ENCODE measurements around the gene CHD6. TPM values are rescaled to one million over a fixed set of nuclear protein-coding genes. Genes with fewer than 3 reads are reported as not detected.
A peak's percentile ranks its signal among the peaks of the same experiment; 100 is the strongest.

Gene CHD6
- total and polyA plus RNA-seq, 7 experiments from 2014 or later = 46.3 to 132 (median 94.6) TPM

DNA sequence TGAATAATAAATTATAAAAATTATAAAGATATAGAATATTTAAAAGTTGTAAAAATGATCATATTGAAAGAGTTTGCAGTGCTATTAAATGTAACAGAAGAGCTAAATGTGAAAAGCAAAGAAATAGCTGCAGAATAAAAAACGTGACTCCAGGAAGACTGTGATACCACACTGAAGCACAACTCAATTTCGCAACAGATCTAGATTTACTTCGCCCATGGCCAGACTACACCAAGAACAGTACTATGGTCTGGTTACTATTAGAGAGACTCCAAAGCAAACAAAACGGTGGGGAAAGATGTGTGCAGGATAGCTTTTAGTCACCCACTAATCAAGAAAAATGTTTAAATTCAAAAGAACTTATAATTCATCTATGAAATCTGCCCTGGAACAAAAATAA lies 1.9 kb downstream of the CHD6 start:
- Histone ChIP-seq H3K27ac (ENCODE audit: low read depth, low read length) (no peak overlapping the region), H3K27me3 (ENCODE audit: control insufficient read depth in 2 of 2, insufficient read depth in 2 of 2, low read length in 2 of 2) (no peaks in the 10 kb centered on the region)
- CTCF ChIA-PET = no interaction called here

DNA sequence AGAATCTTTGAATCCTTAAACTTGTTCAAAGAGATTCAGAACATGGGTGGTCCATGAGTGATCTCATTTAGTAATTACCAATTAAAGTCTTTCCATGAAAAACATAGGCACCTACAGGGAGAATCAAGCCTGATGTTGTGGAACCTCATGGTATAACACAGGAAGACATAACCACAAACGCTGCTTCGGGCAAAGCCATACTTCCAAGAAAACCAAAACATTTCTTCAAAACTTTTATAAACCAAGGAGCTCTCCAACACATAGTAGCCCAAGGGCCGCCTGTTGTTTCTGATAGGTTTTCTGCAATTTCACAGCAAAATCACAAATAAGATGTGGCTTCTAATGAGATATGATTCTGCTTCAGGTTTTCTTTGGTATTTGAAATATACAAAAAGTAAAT lies 2.5 kb downstream of the CHD6 start:
- H3K36me3 ChIP-seq (ENCODE audit: control insufficient read depth in 2 of 3, insufficient read depth in 3 of 3, low read length in 3 of 3) = no peaks in the 10 kb centered on the region
- Mint-ChIP-seq H3K27ac (peak overlapping the region in 4 of 9 donors; percentile 23 to 86 (median 40)), H3K36me3 (peaks cover 0 to 4% (median 0%) of the 10 kb centered on the region in 5 donors), H3K4me1 (peaks cover 35 to 71% (median 67%) of the 10 kb centered on the region in 7 donors), H3K4me3 (peak overlapping the region; percentile 25 to 96 (median 70)), H3K27me3 (peaks cover 0 to 11% (median 0%) of the 10 kb centered on the region in 5 donors), H3K9me3 (no peaks in the 10 kb centered on the region)
- intact Hi-C loops (cut with micrococcal nuclease) = loop anchor here (5.0 kb wide), 3 partner anchors 478 to 1977 kb away; partner anchors contain the start of genes PLCG1 (in 2 of the 2), IFT52 (in 1 of the 2) and SRSF6 (in 1 of the 2)
- no peaks in the 10 kb centered on the region for H3K27me3 ChIP-seq (ENCODE audit: control insufficient read depth in 2 of 2, insufficient read depth in 2 of 2, low read length in 2 of 2)
- ChIA-PET CTCF (no interaction called here), POLR2A (interaction anchor here (0.6 to 0.7 kb wide), 3 partner anchors 44 to 275 kb away, joined by 3 to 9 read pairs (median 4); no protein-coding TSS in a partner anchor)
- no peak overlapping the region for H3K27ac ChIP-seq (ENCODE audit: low read depth, low read length)
- H3K4me1 ChIP-seq (ENCODE audit: control insufficient read depth in 2 of 2, insufficient read depth in 2 of 2, low read length in 2 of 2) = peaks cover 21 to 34% of the 10 kb centered on the region in 2 donors
- no peak overlapping the region for H3K4me3 ChIP-seq (ENCODE audit: low read length)
- no peak for DNase-seq
- ATAC-seq = no peak
- H3K9me3 ChIP-seq (ENCODE audit: control insufficient read depth in 2 of 3, low read length in 3 of 3) = no peaks in the 10 kb centered on the region

More for the DNA sequence above, 1.9 kb downstream of the CHD6 start:
- Histone ChIP-seq H3K9me3 (ENCODE audit: control insufficient read depth in 2 of 3, low read length in 3 of 3) (no peaks in the 10 kb centered on the region), H3K36me3 (ENCODE audit: control insufficient read depth in 2 of 3, insufficient read depth in 3 of 3, low read length in 3 of 3) (no peaks in the 10 kb centered on the region), H3K4me3 (ENCODE audit: low read length) (peak overlapping the region; percentile 48), H3K4me1 (ENCODE audit: control insufficient read depth in 2 of 2, insufficient read depth in 2 of 2, low read length in 2 of 2) (peaks cover 21 to 34% of the 10 kb centered on the region in 2 donors)
- Mint-ChIP-seq H3K9me3 (no peaks in the 10 kb centered on the region), H3K27ac (peak overlapping the region in 7 of 9 donors; percentile 26 to 93 (median 86)), H3K36me3 (peaks cover 0 to 4% (median 0%) of the 10 kb centered on the region in 5 donors), H3K4me1 (peaks cover 35 to 68% (median 67%) of the 10 kb centered on the region in 7 donors), H3K4me3 (peak overlapping the region; percentile 85 to 97 (median 92)), H3K27me3 (peaks cover 0 to 16% (median 0%) of the 10 kb centered on the region in 5 donors)
- ATAC-seq (no peak), DNase-seq (no peak)
- POLR2A ChIA-PET = interaction anchor here (0.6 to 5.2 kb wide), 3 partner anchors 8 to 77 kb away, joined by 3 to 60 read pairs (median 10); no protein-coding TSS in a partner anchor
- intact Hi-C loops (cut with micrococcal nuclease) = loop anchor here (5.0 kb wide), 3 partner anchors 479 to 1976 kb away; partner anchors contain the start of genes PLCG1 (in 2 of the 2), IFT52 (in 1 of the 2) and SRSF6 (in 1 of the 2)

DNA sequence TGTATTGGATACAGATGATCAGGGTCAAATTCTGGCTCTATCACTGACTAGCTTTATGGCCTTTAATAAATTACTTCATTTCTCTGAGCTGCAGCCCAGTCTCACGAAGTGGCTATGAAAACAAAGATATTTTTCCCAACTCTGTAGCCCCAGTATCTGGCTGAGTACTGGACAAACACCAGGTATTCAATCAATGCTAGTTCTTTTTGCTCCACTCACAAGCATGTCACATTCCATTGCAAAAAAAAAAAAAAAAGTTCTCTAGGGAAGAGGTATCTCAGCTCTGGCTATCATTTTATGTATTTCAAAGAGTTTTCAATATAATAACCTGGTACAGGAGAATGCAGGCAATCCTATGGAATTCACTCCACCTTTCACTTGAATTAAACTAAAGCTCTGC lies 3.1 kb downstream of the CHD6 start:
- H3K9me3 ChIP-seq (ENCODE audit: control insufficient read depth in 2 of 3, low read length in 3 of 3) = no peaks in the 10 kb centered on the region
- Mint-ChIP-seq H3K27ac (peak overlapping the region in 1 of 9 donors; percentile 23), H3K36me3 (peaks cover 0 to 4% (median 0%) of the 10 kb centered on the region in 5 donors), H3K4me1 (peaks cover 35 to 75% (median 70%) of the 10 kb centered on the region in 7 donors), H3K9me3 (no peaks in the 10 kb centered on the region), H3K27me3 (peaks cover 0 to 11% (median 0%) of the 10 kb centered on the region in 5 donors), H3K4me3 (peak overlapping the region in 8 of 10 donors; percentile 25 to 96 (median 70))
- peaks cover 21 to 34% of the 10 kb centered on the region in 2 donors for H3K4me1 ChIP-seq (ENCODE audit: control insufficient read depth in 2 of 2, insufficient read depth in 2 of 2, low read length in 2 of 2)
- no peak overlapping the region for H3K4me3 ChIP-seq (ENCODE audit: low read length)
- no peaks in the 10 kb centered on the region for H3K27me3 ChIP-seq (ENCODE audit: control insufficient read depth in 2 of 2, insufficient read depth in 2 of 2, low read length in 2 of 2)
- no peaks in the 10 kb centered on the region for H3K36me3 ChIP-seq (ENCODE audit: control insufficient read depth in 2 of 3, insufficient read depth in 3 of 3, low read length in 3 of 3)
- intact Hi-C loops (cut with micrococcal nuclease) = loop anchor here (5.0 kb wide), 3 partner anchors 478 to 1977 kb away; partner anchors contain the start of genes PLCG1 (in 2 of the 2), IFT52 (in 1 of the 2) and SRSF6 (in 1 of the 2)
- CTCF ChIA-PET = no interaction called here
- ATAC-seq = no peak
- POLR2A ChIA-PET = interaction anchor here (0.7 kb wide), 2 partner anchors 79 to 274 kb away, joined by 4 to 9 read pairs; no protein-coding TSS in a partner anchor
- DNase-seq = no peak
- H3K27ac ChIP-seq (ENCODE audit: low read depth, low read length) = no peak overlapping the region

DNA sequence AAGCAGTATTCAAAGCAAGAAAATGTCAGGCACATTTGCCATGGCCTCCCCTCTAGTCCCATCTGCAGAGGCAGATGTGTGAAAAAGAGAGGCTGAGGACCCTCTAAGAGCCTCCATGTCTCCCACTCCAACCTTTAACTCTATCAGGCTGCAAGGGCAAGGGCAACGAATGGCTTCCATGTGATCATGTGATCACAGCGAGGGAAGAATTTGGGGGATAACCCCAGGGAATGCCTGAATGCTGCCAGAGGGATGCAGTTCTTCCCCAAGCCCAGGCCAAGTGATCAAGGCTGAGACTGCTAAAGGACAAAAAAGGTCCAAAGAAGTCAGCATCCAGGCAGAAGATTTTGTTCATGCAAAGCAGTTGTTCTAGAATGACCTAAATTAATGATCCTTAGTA lies 4.9 kb downstream of the CHD6 start:
- Histone ChIP-seq H3K27ac (ENCODE audit: low read depth, low read length) (no peak overlapping the region), H3K27me3 (ENCODE audit: control insufficient read depth in 2 of 2, insufficient read depth in 2 of 2, low read length in 2 of 2) (no peaks in the 10 kb centered on the region), H3K4me3 (ENCODE audit: low read length) (no peak overlapping the region), H3K36me3 (ENCODE audit: control insufficient read depth in 2 of 3, insufficient read depth in 3 of 3, low read length in 3 of 3) (no peaks in the 10 kb centered on the region), H3K4me1 (ENCODE audit: control insufficient read depth in 2 of 2, insufficient read depth in 2 of 2, low read length in 2 of 2) (peaks cover 21 to 29% of the 10 kb centered on the region in 2 donors), H3K9me3 (ENCODE audit: control insufficient read depth in 2 of 3, low read length in 3 of 3) (no peaks in the 10 kb centered on the region)
- no peak for ATAC-seq
- no peak for DNase-seq
- Mint-ChIP-seq H3K27ac (no peak overlapping the region), H3K4me3 (peak overlapping the region in 2 of 10 donors; percentile 60 to 71), H3K9me3 (no peaks in the 10 kb centered on the region), H3K27me3 (no peaks in the 10 kb centered on the region), H3K36me3 (peaks cover 0 to 4% (median 0%) of the 10 kb centered on the region in 5 donors), H3K4me1 (peaks cover 41 to 83% (median 76%) of the 10 kb centered on the region in 7 donors)
- POLR2A ChIA-PET = interaction anchor here (1.0 kb wide), 1 partner anchor 80 kb away, joined by 3 read pairs; no protein-coding TSS in a partner anchor
- intact Hi-C loops (cut with micrococcal nuclease) = no loop called here
- CTCF ChIA-PET = no interaction called here

DNA sequence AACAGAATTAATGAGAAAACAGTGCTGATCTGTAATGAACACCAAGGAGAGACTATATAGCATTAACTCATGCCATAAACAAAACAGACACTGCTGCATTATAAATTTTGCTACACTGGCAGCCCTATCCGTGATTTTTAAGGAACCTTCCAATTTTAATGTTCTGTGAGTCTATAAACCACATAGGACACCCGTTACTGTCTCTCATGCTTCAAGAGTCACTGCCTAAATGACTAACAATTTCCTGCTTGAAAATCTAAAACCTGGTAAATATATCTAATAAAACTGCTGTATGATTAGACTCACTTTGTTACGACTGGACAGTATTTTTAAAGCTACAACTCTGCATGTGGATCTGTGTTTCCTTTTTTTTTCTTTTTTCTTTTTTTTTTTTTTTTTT lies 8.7 kb downstream of the CHD6 start:
- CTCF ChIA-PET = no interaction called here

DNA sequence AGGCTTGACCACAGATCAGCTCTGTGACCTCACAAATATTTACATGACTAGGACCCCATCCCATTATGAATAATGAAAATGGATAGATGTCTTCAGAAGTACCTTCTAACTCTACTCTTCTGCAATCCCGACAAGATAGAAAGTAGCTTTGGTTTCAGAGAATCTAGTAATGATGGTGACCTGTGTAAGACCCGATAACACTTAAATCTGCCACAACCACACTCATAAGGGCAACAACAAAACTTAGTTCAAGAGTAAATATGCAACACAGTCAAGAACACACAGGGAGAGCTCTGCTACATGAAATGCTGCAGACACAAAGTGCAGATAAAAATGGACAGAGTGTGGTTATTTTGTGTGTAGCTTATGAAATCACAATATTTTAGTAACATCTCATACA lies 9.6 kb downstream of the CHD6 start:
- no peaks in the 10 kb centered on the region for H3K27me3 Mint-ChIP-seq
- Histone ChIP-seq H3K36me3 (ENCODE audit: control insufficient read depth in 2 of 3, insufficient read depth in 3 of 3, low read length in 3 of 3) (no peaks in the 10 kb centered on the region), H3K4me3 (ENCODE audit: low read length) (no peak overlapping the region), H3K9me3 (ENCODE audit: control insufficient read depth in 2 of 3, low read length in 3 of 3) (no peaks in the 10 kb centered on the region), H3K27me3 (ENCODE audit: control insufficient read depth in 2 of 2, insufficient read depth in 2 of 2, low read length in 2 of 2) (no peaks in the 10 kb centered on the region), H3K4me1 (ENCODE audit: control insufficient read depth in 2 of 2, insufficient read depth in 2 of 2, low read length in 2 of 2) (peaks cover 0 to 7% of the 10 kb centered on the region in 2 donors), H3K27ac (ENCODE audit: low read depth, low read length) (no peak overlapping the region)
- H3K4me3 Mint-ChIP-seq = peak overlapping the region in 3 of 10 donors; percentile 10 to 32 (median 24)
- intact Hi-C loops (cut with micrococcal nuclease) = no loop called here
- CTCF ChIA-PET = interaction anchor here (0.6 kb wide), 1 partner anchor 88 kb away, joined by 4 read pairs; no protein-coding TSS in a partner anchor
- POLR2A ChIA-PET = interaction anchor here (1.7 kb wide), 1 partner anchor 9 kb away, joined by 10 read pairs; the partner anchor contains the start of gene CHD6
- peaks cover 0 to 19% (median 17%) of the 10 kb centered on the region in 5 donors for H3K36me3 Mint-ChIP-seq
- DNase-seq = no peak
- peak overlapping the region in 5 of 9 donors; percentile 1 to 64 (median 42) for H3K27ac Mint-ChIP-seq
- peaks cover 0 to 4% (median 0%) of the 10 kb centered on the region in 11 donors for H3K9me3 Mint-ChIP-seq
- no peak for ATAC-seq
- peaks cover 18 to 85% (median 72%) of the 10 kb centered on the region in 7 donors for H3K4me1 Mint-ChIP-seq

More for the DNA sequence above, 8.7 kb downstream of the CHD6 start:
- Histone ChIP-seq H3K9me3 (ENCODE audit: control insufficient read depth in 2 of 3, low read length in 3 of 3) (no peaks in the 10 kb centered on the region), H3K4me3 (ENCODE audit: low read length) (no peak overlapping the region), H3K36me3 (ENCODE audit: control insufficient read depth in 2 of 3, insufficient read depth in 3 of 3, low read length in 3 of 3) (no peaks in the 10 kb centered on the region), H3K4me1 (ENCODE audit: control insufficient read depth in 2 of 2, insufficient read depth in 2 of 2, low read length in 2 of 2) (peaks cover 0 to 7% of the 10 kb centered on the region in 2 donors), H3K27ac (ENCODE audit: low read depth, low read length) (no peak overlapping the region), H3K27me3 (ENCODE audit: control insufficient read depth in 2 of 2, insufficient read depth in 2 of 2, low read length in 2 of 2) (no peaks in the 10 kb centered on the region)
- intact Hi-C loops (cut with micrococcal nuclease) = no loop called here
- Mint-ChIP-seq H3K4me3 (peak overlapping the region in 7 of 10 donors; percentile 8 to 55 (median 24)), H3K9me3 (peaks cover 0 to 4% (median 0%) of the 10 kb centered on the region in 11 donors), H3K27ac (peak overlapping the region in 2 of 9 donors; percentile 38 to 64), H3K36me3 (peaks cover 0 to 17% (median 13%) of the 10 kb centered on the region in 5 donors), H3K4me1 (peaks cover 20 to 87% (median 73%) of the 10 kb centered on the region in 7 donors), H3K27me3 (no peaks in the 10 kb centered on the region)
- DNase-seq (no peak), ATAC-seq (no peak)
- POLR2A ChIA-PET = no interaction called here

Measured in naive thymus-derived CD4-positive, alpha-beta T cell (primary cell).